Rectal smooth muscle tissue (tissue), 1 donor: Measurements from ENCODE around the gene MLST8.
"Not testable (repeated sequence)": the region's sequence is repeated elsewhere in the genome, so short reads cannot be mapped to it uniquely, and the experiment has no call there.

Source experiments
- H3K27ac ChIP-seq: one replicate; pipeline ENCODE4 v1.7.0; 2013; ENCODE audit warnings: low read depth, low read length, inconsistent platforms
- H3K27me3 ChIP-seq: one replicate; pipeline ENCODE4 v1.7.0; 2013; ENCODE audit warnings: low read length; ENCODE audit not compliant: control insufficient read depth, insufficient read depth
- H3K36me3 ChIP-seq: one replicate; pipeline ENCODE4 v1.7.0; 2013; ENCODE audit warnings: low read length; ENCODE audit not compliant: control insufficient read depth, insufficient read depth
- H3K4me1 ChIP-seq: one replicate; pipeline ENCODE4 v1.7.0; 2013; ENCODE audit warnings: low read length; ENCODE audit not compliant: control insufficient read depth, insufficient read depth
- H3K4me3 ChIP-seq: one replicate; pipeline ENCODE4 v1.7.0; 2013; ENCODE audit warnings: low read length
- H3K9ac ChIP-seq: one replicate; pipeline ENCODE4 v1.7.0; 2013; ENCODE audit warnings: low read length

Gene MLST8

DNA sequence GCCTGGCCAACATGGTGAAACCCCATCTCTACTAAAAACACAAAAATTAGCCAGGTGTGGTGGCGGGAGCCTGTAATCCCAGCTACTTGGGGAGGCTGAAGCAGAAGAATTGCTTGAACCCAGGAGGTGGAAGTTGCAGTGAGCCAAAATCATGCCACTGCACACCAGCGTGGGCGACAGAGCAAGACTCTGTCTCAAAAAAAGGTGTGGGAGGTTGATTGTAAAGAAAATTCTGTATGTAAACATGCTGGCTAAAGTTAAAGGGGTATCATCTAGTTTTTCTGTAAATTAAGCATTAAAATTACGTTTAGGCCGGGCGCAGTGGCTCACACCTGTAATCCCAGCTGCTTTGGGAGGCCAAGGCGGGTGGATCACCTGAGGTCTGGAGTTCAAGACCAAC lies 53.3 kb downstream of the MLST8 start:
- H3K36me3 ChIP-seq: peaks cover 36% of the 10 kb centered on the region
- not testable (repeated sequence) for H3K4me3 ChIP-seq, H3K27me3 ChIP-seq, H3K27ac ChIP-seq, H3K9ac ChIP-seq, H3K4me1 ChIP-seq
